HepG2 (cell line): Measurements from ENCODE around the gene AHSP. TPM values are rescaled to one million over a fixed set of nuclear protein-coding genes. Genes with fewer than 3 reads are reported as not detected.

Experiments used
- CCAR2 ChIP-seq: fragments of 200-400 bp; formaldehyde crosslinking; optimal IDR thresholded peaks from 2 replicates; pipeline ENCODE3; 2018; ENCODE audit warnings: low read depth, mild to moderate bottlenecking, low read length, moderate library complexity
- DNMT1 ChIP-seq: sonication (generic); formaldehyde crosslinking; IDR thresholded peaks from 2 replicates; pipeline ENCODE4 v1.5.1; 2020; ENCODE audit warnings: mild to moderate bottlenecking, missing genetic modification reagents
- DNMT3B ChIP-seq: conservative IDR thresholded peaks from 2 replicates; pipeline ENCODE4 v1.6.1; 2016; ENCODE audit warnings: missing biosample characterization, control low read depth
- ELF4 ChIP-seq: sonication (generic); formaldehyde crosslinking; IDR thresholded peaks from 2 replicates; pipeline ENCODE4 v1.5.0; 2020; ENCODE audit warnings: missing genetic modification reagents, mild to moderate bottlenecking, moderate library complexity, borderline replicate concordance
- GTF2F1 ChIP-seq: fragments of 150-350 bp; IDR thresholded peaks from 2 replicates; pipeline ENCODE4 v1.6.1; 2014; ENCODE audit warnings: low read length
- JARID2 ChIP-seq: sonication (generic); formaldehyde crosslinking; IDR thresholded peaks from 2 replicates; pipeline ENCODE4 v1.8.1; 2023; ENCODE audit warnings: missing genetic modification reagents, inconsistent platforms; ENCODE audit not compliant: insufficient replicate concordance
- MXD4 ChIP-seq: IDR thresholded peaks from 2 replicates; pipeline ENCODE4 v1.6.1; 2016; ENCODE audit warnings: mild to moderate bottlenecking, missing biosample characterization, missing genetic modification reagents
- NFIC ChIP-seq: IDR thresholded peaks from 2 replicates; pipeline ENCODE4 v1.6.1; 2012; ENCODE audit warnings: mild to moderate bottlenecking, low read length, inconsistent platforms
- TBX2 ChIP-seq: sonication (generic); formaldehyde crosslinking; IDR thresholded peaks from 2 replicates; pipeline ENCODE4 v1.5.0; 2020; ENCODE audit warnings: missing genetic modification reagents, mild to moderate bottlenecking, borderline replicate concordance
- THYN1 ChIP-seq: sonication (generic); formaldehyde crosslinking; IDR thresholded peaks from 2 replicates; pipeline ENCODE4 v1.8.1; 2023; ENCODE audit warnings: low read depth, mild to moderate bottlenecking, moderate library complexity, missing genetic modification reagents, borderline replicate concordance
- TRIM24 ChIP-seq: sonication (generic); formaldehyde crosslinking; IDR thresholded peaks from 2 replicates; pipeline ENCODE4 v1.8.0; 2022; ENCODE audit warnings: mild to moderate bottlenecking, missing genetic modification reagents
- U2AF2 ChIP-seq: fragments of 200-400 bp; formaldehyde crosslinking; IDR thresholded peaks from 2 replicates; pipeline ENCODE4 v1.6.1; 2017; ENCODE audit warnings: low read depth, mild to moderate bottlenecking, low read length
- ZMYM2 ChIP-seq: sonication (generic); formaldehyde crosslinking; IDR thresholded peaks from 2 replicates; pipeline ENCODE4 v1.8.0; 2022; ENCODE audit warnings: mild to moderate bottlenecking, missing genetic modification reagents
- ZNF234 ChIP-seq: sonication (generic); formaldehyde crosslinking; conservative IDR thresholded peaks from 2 replicates; pipeline ENCODE4 v1.5.1; 2020; ENCODE audit warnings: mild to moderate bottlenecking, missing genetic modification reagents
- ZNF546 ChIP-seq: sonication (generic); formaldehyde crosslinking; conservative IDR thresholded peaks from 2 replicates; pipeline ENCODE4 v1.8.1; 2023; ENCODE audit warnings: mild to moderate bottlenecking, missing genetic modification reagents
- ZNF552 ChIP-seq: sonication (generic); formaldehyde crosslinking; IDR thresholded peaks from 2 replicates; pipeline ENCODE4 v1.9.0; 2022; ENCODE audit warnings: missing genetic modification reagents, mild to moderate bottlenecking, borderline replicate concordance
- ZNF672 ChIP-seq: sonication (generic); formaldehyde crosslinking; IDR thresholded peaks from 2 replicates; pipeline ENCODE4 v1.8.1; 2022; ENCODE audit warnings: missing genetic modification reagents
- polyA plus RNA-seq, 8 experiments: library from polyadenylated mRNA; depleted of rRNA in 3 of 8; stranded (reverse) in 7 of 8; unstranded in 1 of 8; fragments of >200 nt; fragmentation: Illumina TruSeq in 4 of 8; extraction: Trizol in 4 of 8; gene quantifications; 2 replicates each; pipeline versions ENCODE4 v1.2.1 to v1.2.3, GENCODE V29; 2011 to 2016; ENCODE audit warnings: low read depth in 4 of 8, missing spikeins in 1 of 8, mixed read lengths in 1 of 8; ENCODE audit not compliant: insufficient read depth in 1 of 8
- total RNA-seq, 5 experiments: library from RNA; depleted of rRNA; stranded (reverse); fragments of >200 nt; fragmentation: Illumina TruSeq; extraction: Trizol; gene quantifications; 2 replicates each; pipeline ENCODE4 v1.2.3, GENCODE V29; 2016; ENCODE audit warnings: low read depth in 1 of 5
- TF ChIP-seq, protein P1 (sequence below): sonication (generic); formaldehyde crosslinking; IDR thresholded peaks from 2 replicates; pipeline ENCODE4 v1.5.1; 2020; ENCODE audit warnings: missing genetic modification reagents, mild to moderate bottlenecking, borderline replicate concordance
- TF ChIP-seq, protein P2 (sequence below): sonication (generic); formaldehyde crosslinking; IDR thresholded peaks from 2 replicates; pipeline ENCODE4 v1.8.1; 2023; ENCODE audit warnings: missing genetic modification reagents, mild to moderate bottlenecking, borderline replicate concordance
- TF ChIP-seq, protein P3 (sequence below): sonication (generic); formaldehyde crosslinking; IDR thresholded peaks from 2 replicates; pipeline ENCODE4 v1.5.0; 2020; ENCODE audit warnings: mild to moderate bottlenecking, missing genetic modification reagents
- TF ChIP-seq, protein P4 (sequence below): sonication (generic); formaldehyde crosslinking; IDR thresholded peaks from 2 replicates; pipeline ENCODE4 v1.5.0; 2020; ENCODE audit warnings: mild to moderate bottlenecking, missing genetic modification reagents, borderline replicate concordance

The AHSP gene
- total and polyA plus RNA-seq, 2 of the 13 experiments (the other 11 are each of a cell fraction or from before 2014, with no cell fraction given) = not detected

DNA sequence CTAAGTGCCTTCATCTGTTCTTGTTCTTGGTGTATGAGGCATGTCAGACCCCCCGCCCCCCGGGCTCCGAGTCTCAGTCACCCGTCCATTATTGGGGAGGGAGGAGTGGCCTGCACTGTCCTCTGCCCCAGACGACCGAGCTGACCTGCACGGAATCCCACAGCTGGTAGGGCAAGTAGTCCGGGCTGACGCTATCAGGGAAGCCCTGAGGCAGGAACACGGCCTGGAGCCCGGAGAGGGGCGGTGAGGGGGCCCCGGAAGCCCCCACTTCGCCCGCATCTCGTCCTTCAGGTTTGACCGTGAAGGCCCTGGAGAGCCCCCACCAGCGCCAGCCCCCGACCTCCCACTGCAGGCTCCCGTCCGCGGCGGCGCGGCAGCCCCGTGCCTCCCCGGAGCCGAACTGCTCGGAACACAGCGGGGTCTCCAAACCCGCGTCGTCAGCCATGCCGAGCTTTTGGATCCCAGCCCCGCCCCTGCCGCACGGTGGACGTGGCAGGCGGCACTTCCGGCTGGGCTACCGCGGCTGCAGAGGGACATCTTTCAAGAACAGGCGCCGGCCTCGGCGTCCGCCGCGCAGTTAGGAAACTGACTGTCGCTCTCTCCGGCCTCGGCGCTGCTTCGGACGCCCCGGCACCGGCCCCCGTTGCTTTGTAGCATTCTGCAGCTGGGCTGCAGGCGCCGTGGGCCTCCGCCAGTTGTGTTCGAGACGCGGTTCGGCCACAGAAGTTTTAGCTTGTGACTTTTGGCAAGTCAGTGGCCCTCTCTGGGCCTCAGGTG lies 19.6 kb upstream of the AHSP start, which contains the start of gene RUSF1 (continued):
- TF ChIP-seq ZNF552 (CRISPR knock-in tag) (peak; percentile 67; the same call in 1 of the 2 replicates), CCAR2 (no peak), DNMT3B (CRISPR knock-in tag) (peak; percentile 62; the same call in 1 of the 2 replicates), ZNF234 (CRISPR knock-in tag) (peak; percentile 64; the same call in 1 of the 2 replicates), U2AF2 (0 out of 2 replicates have a peak, but pooled peaks have one; percentile 23), MXD4 (CRISPR knock-in tag) (no peak; the same call in none of the 2 replicates), ZNF546 (peak; percentile 81), THYN1 (CRISPR knock-in tag) (no peak), ELF4 (CRISPR knock-in tag) (peak; percentile 99), DNMT1 (CRISPR knock-in tag) (peak; percentile 93; the same call in 1 of the 2 replicates), TRIM24 (CRISPR knock-in tag) (no peak), TBX2 (peak; percentile 86), ZMYM2 (CRISPR knock-in tag) (peak; percentile 33; the same call in 1 of the 2 replicates), ZNF672 (CRISPR knock-in tag) (peak; percentile 82; the same call in 1 of the 2 replicates), JARID2 (no peak), NFIC (no peak), GTF2F1 (0 out of 2 replicates have a peak, but pooled peaks have one; percentile 48)
- TF ChIP-seq, protein P1, sequence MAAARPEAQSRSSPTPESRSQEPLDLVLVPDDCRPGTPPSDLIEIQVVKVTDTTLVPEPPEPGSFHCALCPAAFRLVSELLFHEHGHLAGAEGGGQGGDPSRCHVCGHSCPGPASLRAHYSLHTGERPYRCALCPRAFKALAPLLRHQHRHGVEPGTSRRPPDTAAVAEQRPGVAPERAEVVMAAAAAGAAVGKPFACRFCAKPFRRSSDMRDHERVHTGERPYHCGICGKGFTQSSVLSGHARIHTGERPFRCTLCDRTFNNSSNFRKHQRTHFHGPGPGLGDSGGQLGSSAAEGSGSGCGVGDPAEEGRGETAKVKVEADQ (CRISPR knock-in tag) = peak; percentile 89; the same call in 1 of the 2 replicates
- TF ChIP-seq, protein P2, sequence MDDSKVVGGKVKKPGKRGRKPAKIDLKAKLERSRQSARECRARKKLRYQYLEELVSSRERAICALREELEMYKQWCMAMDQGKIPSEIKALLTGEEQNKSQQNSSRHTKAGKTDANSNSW (CRISPR knock-in tag) = no peak
- TF ChIP-seq, protein P3, sequence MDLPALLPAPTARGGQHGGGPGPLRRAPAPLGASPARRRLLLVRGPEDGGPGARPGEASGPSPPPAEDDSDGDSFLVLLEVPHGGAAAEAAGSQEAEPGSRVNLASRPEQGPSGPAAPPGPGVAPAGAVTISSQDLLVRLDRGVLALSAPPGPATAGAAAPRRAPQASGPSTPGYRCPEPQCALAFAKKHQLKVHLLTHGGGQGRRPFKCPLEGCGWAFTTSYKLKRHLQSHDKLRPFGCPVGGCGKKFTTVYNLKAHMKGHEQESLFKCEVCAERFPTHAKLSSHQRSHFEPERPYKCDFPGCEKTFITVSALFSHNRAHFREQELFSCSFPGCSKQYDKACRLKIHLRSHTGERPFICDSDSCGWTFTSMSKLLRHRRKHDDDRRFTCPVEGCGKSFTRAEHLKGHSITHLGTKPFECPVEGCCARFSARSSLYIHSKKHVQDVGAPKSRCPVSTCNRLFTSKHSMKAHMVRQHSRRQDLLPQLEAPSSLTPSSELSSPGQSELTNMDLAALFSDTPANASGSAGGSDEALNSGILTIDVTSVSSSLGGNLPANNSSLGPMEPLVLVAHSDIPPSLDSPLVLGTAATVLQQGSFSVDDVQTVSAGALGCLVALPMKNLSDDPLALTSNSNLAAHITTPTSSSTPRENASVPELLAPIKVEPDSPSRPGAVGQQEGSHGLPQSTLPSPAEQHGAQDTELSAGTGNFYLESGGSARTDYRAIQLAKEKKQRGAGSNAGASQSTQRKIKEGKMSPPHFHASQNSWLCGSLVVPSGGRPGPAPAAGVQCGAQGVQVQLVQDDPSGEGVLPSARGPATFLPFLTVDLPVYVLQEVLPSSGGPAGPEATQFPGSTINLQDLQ (CRISPR knock-in tag) = peak; percentile 51
- TF ChIP-seq, protein P4, sequence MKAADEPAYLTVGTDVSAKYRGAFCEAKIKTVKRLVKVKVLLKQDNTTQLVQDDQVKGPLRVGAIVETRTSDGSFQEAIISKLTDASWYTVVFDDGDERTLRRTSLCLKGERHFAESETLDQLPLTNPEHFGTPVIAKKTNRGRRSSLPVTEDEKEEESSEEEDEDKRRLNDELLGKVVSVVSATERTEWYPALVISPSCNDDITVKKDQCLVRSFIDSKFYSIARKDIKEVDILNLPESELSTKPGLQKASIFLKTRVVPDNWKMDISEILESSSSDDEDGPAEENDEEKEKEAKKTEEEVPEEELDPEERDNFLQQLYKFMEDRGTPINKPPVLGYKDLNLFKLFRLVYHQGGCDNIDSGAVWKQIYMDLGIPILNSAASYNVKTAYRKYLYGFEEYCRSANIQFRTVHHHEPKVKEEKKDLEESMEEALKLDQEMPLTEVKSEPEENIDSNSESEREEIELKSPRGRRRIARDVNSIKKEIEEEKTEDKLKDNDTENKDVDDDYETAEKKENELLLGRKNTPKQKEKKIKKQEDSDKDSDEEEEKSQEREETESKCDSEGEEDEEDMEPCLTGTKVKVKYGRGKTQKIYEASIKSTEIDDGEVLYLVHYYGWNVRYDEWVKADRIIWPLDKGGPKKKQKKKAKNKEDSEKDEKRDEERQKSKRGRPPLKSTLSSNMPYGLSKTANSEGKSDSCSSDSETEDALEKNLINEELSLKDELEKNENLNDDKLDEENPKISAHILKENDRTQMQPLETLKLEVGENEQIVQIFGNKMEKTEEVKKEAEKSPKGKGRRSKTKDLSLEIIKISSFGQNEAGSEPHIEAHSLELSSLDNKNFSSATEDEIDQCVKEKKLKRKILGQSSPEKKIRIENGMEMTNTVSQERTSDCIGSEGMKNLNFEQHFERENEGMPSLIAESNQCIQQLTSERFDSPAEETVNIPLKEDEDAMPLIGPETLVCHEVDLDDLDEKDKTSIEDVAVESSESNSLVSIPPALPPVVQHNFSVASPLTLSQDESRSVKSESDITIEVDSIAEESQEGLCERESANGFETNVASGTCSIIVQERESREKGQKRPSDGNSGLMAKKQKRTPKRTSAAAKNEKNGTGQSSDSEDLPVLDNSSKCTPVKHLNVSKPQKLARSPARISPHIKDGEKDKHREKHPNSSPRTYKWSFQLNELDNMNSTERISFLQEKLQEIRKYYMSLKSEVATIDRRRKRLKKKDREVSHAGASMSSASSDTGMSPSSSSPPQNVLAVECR = peak; percentile 97
